GM19324 (cell line): ENCODE results near the gene NUP62.
"Not testable (repeated sequence)": the region's sequence is repeated elsewhere in the genome, so short reads cannot be mapped to it uniquely, and the experiment has no call there.

Experiments
- ATAC-seq: cut with Tn5 transposase; IDR thresholded peaks from one replicate; pipeline ENCODE4 v1.9.1; 2021; ENCODE audit warnings: mild to moderate bottlenecking, moderate library complexity; ENCODE audit not compliant: unreplicated experiment, low FRiP score

The NUP62 gene

DNA sequence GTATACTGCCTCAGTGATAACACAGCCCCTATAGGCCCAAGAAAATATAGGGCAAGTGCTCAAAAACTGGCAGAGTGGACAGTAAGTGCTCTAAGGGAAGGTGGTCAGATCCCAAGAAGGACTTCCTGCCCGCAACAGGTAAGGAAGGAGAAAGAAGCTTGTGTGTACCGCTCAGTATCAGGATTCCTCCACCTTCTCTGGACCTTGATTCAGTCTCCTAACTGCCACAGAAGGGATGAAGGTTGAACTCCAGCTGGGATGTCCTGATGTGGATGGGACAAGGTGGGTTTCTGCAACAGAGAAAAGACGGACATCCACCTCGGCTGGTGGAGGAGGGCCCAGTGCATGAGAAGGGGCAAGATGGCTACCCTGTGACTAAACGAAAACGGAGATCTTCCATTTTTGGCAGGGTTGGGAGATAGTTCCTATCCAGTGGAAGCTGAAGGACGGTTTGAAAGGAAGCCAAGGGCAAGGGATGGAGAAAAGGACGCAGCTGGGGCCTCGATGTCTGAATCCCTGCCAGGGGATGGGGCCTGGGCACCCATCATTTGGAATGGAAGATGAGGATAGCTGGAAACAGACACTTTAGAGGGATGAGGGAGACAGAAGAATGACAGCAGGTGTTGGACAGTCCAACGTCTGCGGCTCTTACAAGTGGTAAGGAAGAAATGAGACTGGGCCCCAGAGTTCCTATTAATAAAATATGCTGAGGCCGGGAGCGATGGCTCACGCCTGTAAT, 1.6 kb downstream of the NUP62 start:
- no peak for ATAC-seq

DNA sequence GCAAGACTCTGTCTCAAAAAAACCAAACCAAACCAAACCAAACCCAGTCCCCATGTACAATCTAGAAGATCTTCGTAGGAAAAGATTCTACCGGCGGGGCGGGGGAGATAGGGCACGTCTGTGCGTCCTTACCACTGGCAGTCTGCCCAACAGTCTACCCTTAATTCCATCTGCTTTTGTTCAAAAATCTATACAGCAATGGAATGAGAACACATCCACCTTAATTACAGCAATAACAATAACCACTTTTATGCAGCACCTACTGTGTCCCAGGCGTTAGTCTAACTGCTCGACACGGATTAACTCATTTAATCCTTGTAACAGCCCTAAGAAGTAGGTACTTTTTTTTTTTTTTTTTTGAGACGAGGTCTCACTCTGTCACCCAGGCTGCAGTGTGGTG, 2.8 kb downstream of the NUP62 start:
- no peak for ATAC-seq

DNA sequence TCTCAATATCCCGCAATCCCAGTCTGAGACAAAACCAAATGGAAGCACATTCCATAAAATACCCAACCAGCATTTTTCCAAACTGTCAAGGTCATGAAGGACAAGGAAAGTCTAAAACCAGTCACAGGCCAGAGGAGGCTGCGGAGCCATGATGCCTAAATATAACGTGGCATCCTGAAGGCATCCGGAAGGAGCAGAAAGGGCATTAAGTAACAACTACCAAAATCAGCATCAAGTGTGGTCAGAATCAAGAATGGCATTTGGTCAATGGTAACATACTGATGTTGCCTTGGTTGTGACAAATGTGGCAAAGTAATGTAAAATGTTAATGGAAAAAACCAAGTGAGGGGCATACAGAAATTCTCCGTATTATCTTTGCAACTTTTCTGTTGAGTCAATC, 3.8 kb downstream of the NUP62 start:
- no peak for ATAC-seq

- not testable (repeated sequence) for ATAC-seq
Measured at GRCh38 chr19:49924881-49925210, 4.5 kb downstream of the NUP62 start.

DNA sequence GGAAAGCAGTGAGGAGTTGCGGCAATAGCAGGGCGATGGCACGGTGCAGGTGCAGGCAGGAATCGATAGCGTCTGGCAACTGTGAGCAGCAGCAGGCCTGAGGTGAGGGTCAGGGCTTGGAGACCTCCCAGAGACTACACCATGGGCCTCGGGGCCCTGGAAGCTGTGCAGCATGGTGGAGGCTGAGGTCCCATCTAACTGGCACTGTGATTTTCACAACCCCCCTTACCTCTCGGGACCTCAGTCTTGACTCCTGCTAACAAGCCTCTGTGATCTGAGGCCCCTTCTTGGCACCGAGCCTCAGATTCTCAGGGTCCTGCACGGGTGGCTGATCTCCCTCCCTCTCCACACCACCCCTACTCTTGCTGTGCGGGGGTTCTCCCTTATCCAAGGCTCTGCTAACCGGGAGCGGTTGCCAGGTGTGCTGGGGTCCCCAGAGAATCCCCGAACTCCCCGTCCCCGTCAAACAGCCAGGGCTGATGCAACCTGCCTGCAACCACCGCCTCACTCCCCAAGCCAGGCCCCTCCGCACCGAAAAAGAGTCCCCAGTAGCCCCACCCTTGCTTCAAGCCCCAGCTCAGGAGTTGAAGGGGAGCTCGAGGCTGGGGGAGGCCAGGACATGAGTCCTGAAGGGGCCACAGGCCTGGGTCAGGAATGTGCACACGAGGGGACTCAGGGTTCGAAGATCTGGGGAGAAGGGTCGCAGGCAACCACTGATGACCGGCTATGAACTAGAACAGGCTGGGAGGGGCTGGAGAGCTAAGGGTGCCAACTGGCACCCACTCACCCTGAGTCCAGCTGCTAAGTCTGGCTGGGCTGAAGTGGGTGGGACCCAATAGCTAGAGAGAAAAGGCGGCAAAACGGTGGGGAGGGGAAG, 5.1 kb downstream of the NUP62 start:
- no peak for ATAC-seq

DNA sequence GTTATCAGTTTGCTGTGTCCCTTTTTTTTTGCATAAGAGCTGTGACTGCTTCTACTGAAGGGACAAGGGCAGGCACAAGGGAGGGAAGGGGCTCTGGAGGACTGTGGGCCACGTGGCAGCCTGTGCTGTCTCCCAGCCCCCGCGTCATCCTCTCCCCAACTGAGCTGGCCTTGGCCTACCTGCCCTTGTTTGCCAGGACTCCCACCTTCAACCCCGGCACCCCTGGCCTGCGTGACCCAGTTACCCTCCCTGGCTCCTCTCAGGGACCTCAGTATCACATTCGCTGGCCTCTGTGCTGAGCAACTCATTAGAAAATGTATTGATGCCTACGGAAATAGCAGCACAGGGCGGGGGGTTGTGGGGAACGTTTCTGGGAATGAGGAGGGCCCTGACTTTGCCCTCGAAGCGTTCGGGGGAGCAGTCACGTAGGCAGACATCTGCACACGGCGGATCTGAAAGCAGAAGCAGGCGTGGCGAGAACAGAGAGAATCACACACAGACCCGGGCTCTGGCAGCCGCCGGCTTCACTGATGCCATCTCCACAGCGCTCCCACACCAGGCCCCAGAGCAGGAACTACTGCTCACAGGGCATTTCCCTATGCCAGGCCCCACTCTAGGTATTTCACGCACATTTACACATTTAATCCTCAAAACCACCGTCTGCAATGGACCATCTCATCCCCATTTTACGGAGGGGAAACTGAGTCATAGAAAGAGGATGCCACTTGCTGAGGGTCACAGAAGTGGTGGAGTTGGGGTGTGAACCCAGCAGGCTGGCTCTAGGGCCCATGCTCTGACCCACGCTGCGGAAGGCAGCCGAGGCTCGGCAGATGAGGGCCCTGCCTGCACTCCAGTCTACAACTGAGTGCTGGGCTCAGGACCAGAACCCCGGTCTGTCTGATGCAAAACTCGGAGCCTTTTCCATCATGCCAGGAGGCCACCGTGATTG, 6.0 kb downstream of the NUP62 start:
- ATAC-seq = no peak

DNA sequence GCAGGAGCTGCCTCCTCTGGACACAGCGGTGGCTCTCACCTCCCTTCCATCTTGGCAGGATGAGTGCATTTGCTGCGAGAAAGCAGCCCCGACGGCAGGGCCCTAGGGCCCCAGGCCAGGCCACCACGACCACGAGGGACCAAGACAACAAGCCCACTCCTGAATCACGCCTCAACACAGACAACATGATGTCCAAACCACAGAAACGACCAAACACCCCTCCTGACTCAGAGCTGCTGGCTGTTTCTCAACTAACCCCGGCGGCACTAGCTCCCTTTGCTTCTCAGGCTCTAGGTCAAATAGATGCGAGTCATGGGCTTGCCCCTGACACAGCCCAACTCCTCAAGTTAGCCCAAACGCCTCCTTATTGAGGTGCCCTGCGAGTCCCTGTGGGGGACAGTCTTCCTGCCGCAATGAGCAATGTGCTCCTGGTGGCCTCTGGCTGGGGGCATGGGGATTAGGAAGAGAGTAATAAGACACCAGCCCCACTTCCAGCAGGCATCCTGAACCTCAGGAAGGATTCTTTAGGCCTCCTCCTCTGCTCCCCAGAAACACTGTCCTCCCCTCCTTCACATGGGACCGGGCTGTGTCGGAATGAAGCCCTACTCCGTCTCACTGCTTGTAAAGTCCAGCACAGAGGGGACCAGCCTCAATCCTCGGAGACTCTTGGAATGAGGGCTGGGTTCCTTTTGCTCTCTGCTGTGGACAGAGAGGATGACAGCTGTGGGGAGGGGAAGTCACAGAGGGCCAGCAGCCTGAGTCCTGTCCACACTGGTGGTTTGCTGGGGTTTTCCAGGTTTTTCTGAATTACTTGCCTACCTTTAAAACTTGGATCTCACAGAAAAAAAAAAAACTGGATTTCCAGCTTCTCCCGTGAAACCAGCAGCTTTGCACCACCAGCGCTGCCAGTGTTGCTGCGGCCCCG, 7.2 kb downstream of the NUP62 start:
- no peak for ATAC-seq

- ATAC-seq = no peak
Measured at GRCh38 chr19:49920624-49921363, 8.5 kb downstream of the NUP62 start.

DNA sequence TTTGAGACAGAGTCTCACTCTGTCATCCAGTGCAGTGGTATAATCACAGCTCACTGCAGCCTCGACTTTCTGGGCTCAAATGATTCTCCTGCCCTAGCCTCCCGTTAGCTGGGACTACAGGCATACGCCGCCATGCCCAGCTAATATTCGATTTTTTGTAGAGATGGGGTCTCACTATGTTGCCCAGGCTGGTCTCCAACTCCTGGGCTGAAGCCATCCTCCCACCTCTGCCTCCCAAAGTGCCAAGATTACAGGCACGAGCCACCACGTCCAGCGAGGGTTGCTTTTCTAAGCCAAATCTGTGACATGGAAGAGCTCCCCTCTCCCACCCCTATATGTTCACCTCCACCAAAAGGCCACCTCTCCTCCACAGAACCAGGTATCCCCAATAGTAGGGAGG, 11.2 kb downstream of the NUP62 start:
- no peak for ATAC-seq

GRCh38 chr19:49916839-49917733, 12.2 kb downstream of the NUP62 start:
- no peak for ATAC-seq

DNA sequence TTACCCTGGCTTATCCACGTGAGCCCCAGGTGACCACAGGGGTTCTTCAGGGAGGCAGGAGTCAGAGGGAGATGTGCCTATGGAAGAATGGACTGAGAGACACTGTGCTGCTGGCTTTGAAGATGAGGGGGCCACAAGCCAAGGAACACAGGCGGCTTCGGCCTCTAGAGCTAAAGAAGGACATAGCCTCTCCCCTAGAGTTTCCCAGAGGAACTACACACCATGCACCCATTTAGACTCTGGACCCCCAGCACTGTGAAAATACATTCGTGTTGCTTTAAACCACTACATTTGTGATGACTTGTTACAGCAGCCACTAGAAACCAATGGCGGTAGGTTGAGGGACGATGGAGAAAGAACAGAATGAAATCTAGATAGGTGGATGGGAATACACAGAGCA, 14.0 kb downstream of the NUP62 start:
- no peak for ATAC-seq

- ATAC-seq = no peak
Measured at GRCh38 chr19:49913720-49914119, 15.6 kb downstream of the NUP62 start.

- ATAC-seq = no peak
Measured at GRCh38 chr19:49912965-49913685, 16.2 kb downstream of the NUP62 start.

GRCh38 chr19:49911381-49912145, 17.7 kb downstream of the NUP62 start:
- no peak for ATAC-seq

DNA sequence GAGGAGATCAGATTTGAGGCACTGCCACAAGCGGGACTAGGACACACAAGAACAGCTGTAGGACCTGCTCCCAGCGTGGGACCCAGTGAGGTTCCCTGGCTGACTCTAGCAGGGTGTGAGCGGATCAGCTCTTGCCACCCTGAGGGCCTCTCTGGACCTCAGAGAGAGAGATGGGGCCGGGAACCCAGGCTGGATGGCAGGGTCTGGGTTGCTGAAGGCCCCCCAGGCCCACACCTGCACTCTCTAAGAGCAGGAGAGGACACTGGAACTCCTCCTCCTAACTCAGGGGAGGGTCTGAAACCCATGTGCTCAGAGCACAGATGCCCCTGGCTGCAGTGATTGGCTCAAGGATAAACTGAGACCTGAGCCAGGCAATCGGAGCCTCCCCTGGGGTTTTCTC, 19.1 kb downstream of the NUP62 start:
- ATAC-seq = no peak

DNA sequence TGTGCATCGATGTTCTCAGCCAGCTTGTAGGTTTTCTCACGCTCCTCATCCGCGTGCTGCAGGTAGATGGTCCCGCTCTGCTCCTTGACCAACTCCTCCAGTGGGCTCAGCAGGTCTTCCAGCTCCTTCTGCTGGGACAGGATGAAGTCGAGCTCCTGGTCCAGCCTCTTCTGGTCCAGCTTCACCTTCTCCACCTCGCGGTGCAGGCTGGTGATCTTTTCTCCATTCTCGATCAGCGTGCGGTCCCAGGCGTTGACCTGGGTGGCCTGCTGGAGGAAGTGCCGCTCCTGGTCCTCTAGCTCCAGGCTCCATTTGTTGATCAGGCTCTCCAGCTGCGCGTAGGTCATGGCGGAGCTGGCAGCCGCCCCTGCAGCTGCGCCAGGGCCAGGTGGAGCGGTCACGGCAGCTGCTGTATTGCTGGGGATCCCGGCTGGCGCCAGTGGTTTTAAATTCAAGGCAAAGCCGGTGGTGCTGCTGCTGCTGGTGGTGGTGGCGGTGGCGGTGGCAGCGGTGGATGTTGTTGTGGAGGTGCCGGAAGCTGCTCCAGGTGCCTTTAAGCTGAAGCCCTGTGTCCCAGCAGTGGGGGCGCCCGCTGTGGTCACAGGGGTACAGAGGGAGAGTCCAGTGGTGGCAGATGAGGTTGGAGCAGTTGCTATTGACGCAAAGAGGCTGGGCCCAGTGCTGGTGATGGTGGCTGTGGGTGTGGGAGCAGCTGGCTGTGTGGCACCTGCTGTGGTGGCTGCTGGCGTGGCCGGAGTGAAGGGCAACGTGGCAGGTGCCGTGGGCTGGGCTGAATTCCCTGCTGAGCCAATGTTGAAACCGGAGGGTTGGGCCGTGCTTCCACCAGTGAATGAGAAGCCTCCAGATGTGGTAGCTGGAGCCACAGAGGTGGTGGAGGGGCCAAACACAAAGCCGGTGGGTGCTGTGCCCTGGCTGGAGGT, 20.6 kb downstream of the NUP62 start:
- ATAC-seq = no peak
